ENCODE measurements around the gene MINDY1. TPM values are rescaled to one million over a fixed set of nuclear protein-coding genes. Genes with fewer than 3 reads are reported as not detected.

MINDY1 gene
- total and polyA plus RNA-seq, 4 donors = 7.8 to 31.0 (median 16.7) TPM

- ATAC-seq (ENCODE audit: insufficient read depth, low FRiP score) = peak; percentile 86
- 0 to 1% methylated on average over 29 of the region's 29 CpGs for WGBS, 2 donors
- TF ChIP-seq CTCF (IDR thresholded peaks at IDR 0.05; ENCODE audit: control extremely low read depth, extremely low read depth) = no peak
- no peaks in the 10 kb centered on the region for H3K9me3 ChIP-seq (ENCODE audit: control insufficient read depth in 4 of 4, insufficient read depth in 3 of 4, low read length in 3 of 4)
- peaks cover 0 to 9% (median 4%) of the 10 kb centered on the region in 5 donors for H3K4me1 ChIP-seq (ENCODE audit: control insufficient read depth in 5 of 5, insufficient read depth in 5 of 5, low read length in 5 of 5)
- no peaks in the 10 kb centered on the region for H3K27me3 ChIP-seq (ENCODE audit: control insufficient read depth in 3 of 3, insufficient read depth in 3 of 3, low read length in 2 of 3)
- peaks cover 8 to 13% (median 9%) of the 10 kb centered on the region in 4 donors for H3K36me3 ChIP-seq (ENCODE audit: control insufficient read depth in 4 of 4, insufficient read depth in 4 of 4, low read length in 4 of 4)
- DNase-seq = peak; percentile 78 to 88 (median 80)
- H3K9ac ChIP-seq (ENCODE audit: insufficient read depth in 1 of 2, low read length in 2 of 2) = peak within 1 kb of the TSS; percentile 58 to 76
- peak within 1 kb of the TSS; percentile 69 for H3K4me3 ChIP-seq
- H3K27ac ChIP-seq (ENCODE audit: low read depth in 1 of 2, low read length in 1 of 2) = peak within 1 kb of the TSS; percentile 88 to 90
These were observed 40.9 kb upstream of the MINDY1 start, which contains the start of gene C1orf56 for GRCh38 chr1:151047591-151047924. Gene C1orf56 (plus strand): TSS chr1:151047751. CDS start chr1:151047848, 97 bp downstream.

- 90 to 91% methylated on average over 1 of the region's 1 CpG for WGBS, 2 donors
- Histone ChIP-seq H3K27me3 (ENCODE audit: control insufficient read depth in 3 of 3, insufficient read depth in 3 of 3, low read length in 2 of 3) (no peaks in the 10 kb centered on the region), H3K27ac (ENCODE audit: low read depth in 1 of 2, low read length in 1 of 2) (no peak overlapping the region), H3K36me3 (ENCODE audit: control insufficient read depth in 4 of 4, insufficient read depth in 4 of 4, low read length in 4 of 4) (no peaks in the 10 kb centered on the region), H3K9me3 (ENCODE audit: control insufficient read depth in 4 of 4, insufficient read depth in 3 of 4, low read length in 3 of 4) (no peaks in the 10 kb centered on the region), H3K4me1 (ENCODE audit: control insufficient read depth in 5 of 5, insufficient read depth in 5 of 5, low read length in 5 of 5) (peaks cover 0 to 5% (median 2%) of the 10 kb centered on the region in 5 donors), H3K4me3 (no peak overlapping the region), H3K9ac (ENCODE audit: insufficient read depth in 1 of 2, low read length in 2 of 2) (no peak overlapping the region)
- DNase-seq = no peak
- ATAC-seq (ENCODE audit: insufficient read depth, low FRiP score) = no peak
- no peak for TF ChIP-seq CTCF (IDR thresholded peaks at IDR 0.05; ENCODE audit: control extremely low read depth, extremely low read depth)
These were observed 36.5 kb upstream of the MINDY1 start for GRCh38 chr1:151043163-151043562.

- peaks cover 0 to 12% (median 0%) of the 10 kb centered on the region in 5 donors for H3K4me1 ChIP-seq (ENCODE audit: control insufficient read depth in 5 of 5, insufficient read depth in 5 of 5, low read length in 5 of 5)
- no peak overlapping the region for H3K27ac ChIP-seq (ENCODE audit: low read depth in 1 of 2, low read length in 1 of 2)
- no peaks in the 10 kb centered on the region for H3K27me3 ChIP-seq (ENCODE audit: control insufficient read depth in 3 of 3, insufficient read depth in 3 of 3, low read length in 2 of 3)
- H3K9ac ChIP-seq (ENCODE audit: insufficient read depth in 1 of 2, low read length in 2 of 2) = no peak overlapping the region
- DNase-seq = no peak
- no peak for ATAC-seq (ENCODE audit: insufficient read depth, low FRiP score)
- no peak overlapping the region for H3K4me3 ChIP-seq
- 91 to 96% methylated on average over 3 of the region's 3 CpGs for WGBS, 2 donors
- TF ChIP-seq CTCF (IDR thresholded peaks at IDR 0.05; ENCODE audit: control extremely low read depth, extremely low read depth) = no peak
- H3K36me3 ChIP-seq (ENCODE audit: control insufficient read depth in 4 of 4, insufficient read depth in 4 of 4, low read length in 4 of 4) = peaks cover 0 to 10% (median 5%) of the 10 kb centered on the region in 4 donors
- no peaks in the 10 kb centered on the region for H3K9me3 ChIP-seq (ENCODE audit: control insufficient read depth in 4 of 4, insufficient read depth in 3 of 4, low read length in 3 of 4)
These were observed 32.8 kb upstream of the MINDY1 start for GRCh38 chr1:151039521-151039920.

- ATAC-seq (ENCODE audit: insufficient read depth, low FRiP score) (no peak), DNase-seq (no peak)
- Histone ChIP-seq H3K36me3 (ENCODE audit: control insufficient read depth in 4 of 4, insufficient read depth in 4 of 4, low read length in 4 of 4) (peaks cover 0 to 14% (median 10%) of the 10 kb centered on the region in 4 donors), H3K9ac (ENCODE audit: insufficient read depth in 1 of 2, low read length in 2 of 2) (no peak overlapping the region), H3K27ac (ENCODE audit: low read depth in 1 of 2, low read length in 1 of 2) (peak overlapping the region in 1 of 2 donors; percentile 48), H3K4me3 (no peak overlapping the region), H3K4me1 (ENCODE audit: control insufficient read depth in 5 of 5, insufficient read depth in 5 of 5, low read length in 5 of 5) (peaks cover 0 to 14% (median 0%) of the 10 kb centered on the region in 5 donors), H3K27me3 (ENCODE audit: control insufficient read depth in 3 of 3, insufficient read depth in 3 of 3, low read length in 2 of 3) (no peaks in the 10 kb centered on the region), H3K9me3 (ENCODE audit: control insufficient read depth in 4 of 4, insufficient read depth in 3 of 4, low read length in 3 of 4) (no peaks in the 10 kb centered on the region)
- no peak for TF ChIP-seq CTCF (IDR thresholded peaks at IDR 0.05; ENCODE audit: control extremely low read depth, extremely low read depth)
- WGBS, 2 donors = 67 to 83% methylated on average over 6 of the region's 6 CpGs
These were observed 30.3 kb upstream of the MINDY1 start for GRCh38 chr1:151037032-151037431.

All from lung (tissue), 12 donors.